ENCODE results near the gene CASK.

GRCh38 chrX:41732260-41732659 lies 191.1 kb downstream of the CASK start:
- TF ChIP-seq CTCF (IDR thresholded peaks at IDR 0.05) (no peak), POLR2A (IDR thresholded peaks at IDR 0.05) (no peak)
